Esophagus squamous epithelium (tissue), 5 donors: ENCODE results near the gene GADD45GIP1. TPM values are rescaled to one million over a fixed set of nuclear protein-coding genes. Genes with fewer than 3 reads are reported as not detected.
"Not testable (repeated sequence)": the region's sequence is repeated elsewhere in the genome, so short reads cannot be mapped to it uniquely, and the experiment has no call there.

ENCODE experiments used
- DNase-seq: peaks from one replicate; lab custom pipeline; 2025; lab: John Stamatoyannopoulos, UW
- H3K27ac ChIP-seq, 4 donors: fragments of 200-600 bp; sonication (generic); one replicate each; pipeline ENCODE4 v1.5.1; 2016 to 2019; ENCODE audit warnings: mild to moderate bottlenecking in 1 of 4
- H3K27me3 ChIP-seq, 4 donors: fragments of 200-600 bp; sonication (generic); 1 replicate in 3 of 4; 2 replicates in 1 of 4; pipeline versions ENCODE4 v1.5.1 to v1.6.0; 2017 to 2021; ENCODE audit warnings: antibody characterized with exemption in 1 of 4
- H3K36me3 ChIP-seq, 3 donors: fragments of 200-600 bp; sonication (generic); one replicate each; pipeline ENCODE4 v1.5.1; 2016 to 2019
- H3K4me1 ChIP-seq, 3 donors: fragments of 200-600 bp; sonication (generic); one replicate each; pipeline ENCODE4 v1.5.1; 2017 to 2019
- H3K4me3 ChIP-seq, 4 donors: fragments of 200-600 bp; sonication (generic); 1 replicate in 3 of 4; 2 replicates in 1 of 4; pipeline ENCODE4 v1.5.1; 2016 to 2019; ENCODE audit warnings: mild to moderate bottlenecking in 2 of 4, moderate library complexity in 1 of 4
- H3K9me3 ChIP-seq, 3 donors: fragments of 200-600 bp; sonication (generic); one replicate each; pipeline ENCODE4 v1.5.1; 2016 to 2019
- POLR2A ChIP-seq, 4 donors: fragments of 450-650 bp; IDR thresholded peaks; one replicate each; pipeline ENCODE4 v1.6.1; 2017; ENCODE audit warnings: antibody characterized with exemption in 4 of 4, mild to moderate bottlenecking in 4 of 4, moderate library complexity in 3 of 4
- WGBS, 2 donors: methylation state at CpG; one replicate each; pipeline ENCODE4 v1.1.5; 2018; 5-methylcytosine and 5-hydroxymethylcytosine counted together
- intact Hi-C: fragments of 100-400 bp; cut with DNase I; formaldehyde crosslinking; loops from one replicate; pipeline ENCODE4 v1.15.0; 2022
- total RNA-seq, 4 donors: library from RNA; depleted of rRNA; stranded (reverse); fragments of >200 nt; gene quantifications; one replicate each; pipeline ENCODE4 v1.1.0, GENCODE V29; 2016
- TF ChIP-seq, protein P1 (sequence below), 6 experiments: fragments of 450-650 bp in 4 of 6; fragments of 200-600 bp in 2 of 6; sonication (generic) in 2 of 6; IDR thresholded peaks; one replicate each; pipeline ENCODE4 v1.5.1; 2016 to 2019; ENCODE audit warnings: antibody characterized with exemption in 6 of 6, mild to moderate bottlenecking in 4 of 6, moderate library complexity in 4 of 6
- donor health status: DM: yes; HTN: yes; CAD: no.

The GADD45GIP1 gene
- total RNA-seq, 4 donors from 2014 or later, result 34.4 to 59.7 (median 44.9) TPM

DNA sequence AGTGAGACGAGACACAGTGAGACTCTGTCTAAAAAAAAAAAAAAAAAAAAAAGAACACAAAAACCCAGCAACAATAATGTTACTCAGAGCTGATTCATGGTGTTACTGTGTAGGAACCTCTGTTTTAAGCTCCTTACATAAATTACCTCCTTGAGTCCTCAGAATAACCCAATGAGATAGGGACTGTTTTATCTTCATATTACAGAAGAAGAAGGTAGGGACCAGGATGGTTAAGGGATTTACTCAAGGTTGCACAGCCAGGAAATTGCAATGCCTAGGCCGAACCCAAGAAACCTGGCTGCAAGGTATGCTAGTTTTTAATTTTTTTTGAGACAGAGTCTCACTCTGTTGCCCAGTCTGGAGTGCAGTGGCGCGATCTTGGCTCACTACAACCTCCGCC is 10.9 kb upstream of the GADD45GIP1 start:
- Histone ChIP-seq H3K9me3 (no peaks in the 10 kb centered on the region), H3K36me3 (no peaks in the 10 kb centered on the region), H3K27ac (no peak overlapping the region), H3K4me3 (no peak overlapping the region), H3K27me3 (no peaks in the 10 kb centered on the region), H3K4me1 (peaks cover 3 to 23% (median 4%) of the 10 kb centered on the region in 3 donors)
- 72 to 74% methylated on average over 5 of the region's 5 CpGs for WGBS, 2 donors
- no peak for DNase-seq
- intact Hi-C loops, result no loop called here
- no peak for TF ChIP-seq POLR2A (IDR thresholded peaks at IDR 0.05)
- TF ChIP-seq, protein P1, sequence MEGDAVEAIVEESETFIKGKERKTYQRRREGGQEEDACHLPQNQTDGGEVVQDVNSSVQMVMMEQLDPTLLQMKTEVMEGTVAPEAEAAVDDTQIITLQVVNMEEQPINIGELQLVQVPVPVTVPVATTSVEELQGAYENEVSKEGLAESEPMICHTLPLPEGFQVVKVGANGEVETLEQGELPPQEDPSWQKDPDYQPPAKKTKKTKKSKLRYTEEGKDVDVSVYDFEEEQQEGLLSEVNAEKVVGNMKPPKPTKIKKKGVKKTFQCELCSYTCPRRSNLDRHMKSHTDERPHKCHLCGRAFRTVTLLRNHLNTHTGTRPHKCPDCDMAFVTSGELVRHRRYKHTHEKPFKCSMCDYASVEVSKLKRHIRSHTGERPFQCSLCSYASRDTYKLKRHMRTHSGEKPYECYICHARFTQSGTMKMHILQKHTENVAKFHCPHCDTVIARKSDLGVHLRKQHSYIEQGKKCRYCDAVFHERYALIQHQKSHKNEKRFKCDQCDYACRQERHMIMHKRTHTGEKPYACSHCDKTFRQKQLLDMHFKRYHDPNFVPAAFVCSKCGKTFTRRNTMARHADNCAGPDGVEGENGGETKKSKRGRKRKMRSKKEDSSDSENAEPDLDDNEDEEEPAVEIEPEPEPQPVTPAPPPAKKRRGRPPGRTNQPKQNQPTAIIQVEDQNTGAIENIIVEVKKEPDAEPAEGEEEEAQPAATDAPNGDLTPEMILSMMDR (IDR thresholded peaks at IDR 0.05), result no peak

DNA sequence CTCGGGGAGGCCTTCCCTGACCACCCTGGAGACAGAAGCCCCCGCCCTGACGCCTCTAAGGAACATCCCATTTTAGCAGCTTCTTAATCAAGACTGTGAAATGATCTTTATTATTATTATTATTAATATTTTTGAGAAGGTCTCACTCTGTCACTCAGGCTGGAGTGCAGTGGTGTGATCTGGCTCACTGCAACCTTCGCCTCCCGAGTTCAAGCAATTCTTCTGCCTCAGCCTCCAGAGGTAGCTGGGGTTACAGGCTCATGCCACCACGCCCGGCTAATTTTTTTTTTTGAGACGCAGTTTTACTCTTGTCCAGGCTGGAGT is 8.8 kb upstream of the GADD45GIP1 start:
- Histone ChIP-seq H3K4me1 (peaks cover 3 to 23% (median 4%) of the 10 kb centered on the region in 3 donors), H3K36me3 (no peaks in the 10 kb centered on the region), H3K27me3 (no peaks in the 10 kb centered on the region), H3K27ac (peak overlapping the region in 3 of 4 donors; percentile 52 to 79 (median 77)), H3K4me3 (peak overlapping the region in 3 of 4 donors; percentile 45 to 64 (median 56)), H3K9me3 (no peaks in the 10 kb centered on the region)
- 40 to 44% methylated on average over 8 of the region's 8 CpGs for WGBS, 2 donors
- TF ChIP-seq, protein P1 (IDR thresholded peaks at IDR 0.05), result no peak
- no peak for TF ChIP-seq POLR2A (IDR thresholded peaks at IDR 0.05)
- no peak for DNase-seq
- intact Hi-C loops, result no loop called here

DNA sequence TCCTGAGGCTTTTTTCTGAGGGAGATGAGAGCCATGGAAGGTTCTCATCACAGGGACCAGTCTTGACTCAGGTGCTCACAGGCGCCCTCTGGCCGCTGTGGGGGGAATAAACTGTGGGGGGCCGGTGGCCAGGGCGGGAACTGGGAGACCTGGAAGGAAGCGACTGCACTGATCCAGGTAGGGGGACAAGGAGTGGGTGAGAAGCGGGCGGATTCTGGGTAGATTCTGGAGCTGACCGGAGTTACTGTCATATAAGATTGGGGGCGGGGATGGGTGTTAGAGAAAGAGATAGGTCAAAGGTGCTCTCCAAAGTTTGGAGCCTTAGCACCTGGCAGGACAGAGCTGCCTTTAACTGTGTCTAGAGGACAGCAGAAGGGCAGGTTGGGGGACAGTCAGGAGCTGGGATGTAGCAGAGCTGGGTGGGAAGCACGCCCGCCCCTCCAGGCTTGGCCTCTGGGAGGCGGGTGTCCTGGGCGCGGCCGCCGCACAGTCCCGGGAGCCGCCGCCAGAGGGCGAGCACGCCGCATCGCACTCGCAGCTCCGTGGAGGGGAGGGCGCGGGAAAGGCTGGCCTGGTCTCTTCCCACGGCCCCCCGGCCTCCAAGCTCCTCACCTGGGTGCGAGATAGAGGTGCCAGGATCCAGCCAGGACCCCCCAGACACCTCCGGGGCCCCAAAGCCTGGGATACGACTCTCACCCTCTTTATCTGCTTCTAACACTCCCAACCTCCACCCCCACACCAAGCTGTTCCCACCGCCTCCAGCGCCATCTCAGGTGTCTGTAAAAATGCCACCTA is 8.2 kb upstream of the GADD45GIP1 start:
- peak overlapping the region; percentile 52 to 79 (median 78) for H3K27ac ChIP-seq
- 0 to 2% methylated on average over 20 to 30 of the region's 34 CpGs for WGBS, 2 donors
- H3K27me3 ChIP-seq, result no peaks in the 10 kb centered on the region
- TF ChIP-seq POLR2A (IDR thresholded peaks at IDR 0.05), result no peak
- TF ChIP-seq, protein P1 (IDR thresholded peaks at IDR 0.05), result peak; percentile 88 to 96 (median 94)
- intact Hi-C loops, result no loop called here
- peaks cover 3 to 23% (median 4%) of the 10 kb centered on the region in 3 donors for H3K4me1 ChIP-seq
- no peak for DNase-seq
- H3K4me3 ChIP-seq, result peak overlapping the region; percentile 17 to 64 (median 50)
- H3K36me3 ChIP-seq, result no peaks in the 10 kb centered on the region
- no peaks in the 10 kb centered on the region for H3K9me3 ChIP-seq

DNA sequence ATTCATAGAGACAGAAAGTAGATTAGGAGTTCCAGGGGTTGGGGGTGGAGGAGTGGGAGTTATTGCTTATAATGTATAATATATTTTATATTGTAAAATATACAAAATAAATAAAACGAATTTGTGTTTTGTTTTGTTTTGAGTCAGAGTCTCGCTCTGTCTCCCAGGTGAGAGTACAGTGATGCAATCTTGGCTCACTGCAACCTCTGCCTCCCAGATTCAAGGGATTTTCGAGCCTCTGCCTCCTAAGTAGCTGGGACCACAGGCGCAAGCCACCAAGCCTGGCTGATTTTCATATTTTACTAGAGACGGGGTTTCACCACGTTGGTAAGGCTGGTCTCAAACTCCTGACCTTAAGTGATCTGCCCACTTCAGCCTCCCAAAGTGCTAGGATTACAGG is 2.5 kb upstream of the GADD45GIP1 start:
- Histone ChIP-seq H3K4me3 (no peak overlapping the region), H3K36me3 (peaks cover 0 to 2% (median 0%) of the 10 kb centered on the region in 3 donors), H3K27ac (no peak overlapping the region), H3K27me3 (no peaks in the 10 kb centered on the region), H3K4me1 (peaks cover 19 to 30% (median 19%) of the 10 kb centered on the region in 3 donors), H3K9me3 (no peaks in the 10 kb centered on the region)
- DNase-seq, result no peak
- no peak for TF ChIP-seq POLR2A (IDR thresholded peaks at IDR 0.05)
- TF ChIP-seq, protein P1 (IDR thresholded peaks at IDR 0.05), result no peak
- WGBS, 2 donors, result 54 to 68% methylated on average over 6 of the region's 6 CpGs
- intact Hi-C loops, result no loop called here

DNA sequence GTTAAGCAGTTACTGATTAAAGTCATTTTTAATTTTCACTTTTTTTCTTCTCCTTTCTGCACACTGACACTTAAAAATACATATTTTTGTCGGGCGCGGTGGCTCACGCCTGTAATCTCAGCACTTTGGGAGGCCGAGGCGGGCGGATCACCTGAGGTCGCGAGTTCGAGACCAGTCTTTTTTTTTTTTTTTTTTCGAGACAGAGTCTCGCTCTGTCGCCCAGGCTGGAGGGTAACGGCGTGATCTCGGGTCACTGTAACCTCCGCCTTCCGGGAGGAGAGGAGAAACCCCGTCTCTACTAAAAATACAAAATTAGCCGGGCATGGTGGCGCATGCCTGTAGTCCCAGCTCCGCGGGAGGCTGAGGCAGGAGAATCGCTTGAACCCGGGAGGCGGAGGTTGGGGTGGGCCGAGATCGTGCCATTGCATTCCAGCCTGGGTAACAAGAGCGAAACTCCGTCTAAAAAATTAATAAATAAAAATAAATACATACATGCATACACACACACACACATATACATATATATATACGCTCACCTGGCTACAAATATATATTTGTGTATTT is 448 bp upstream of the GADD45GIP1 start:
- H3K27me3 ChIP-seq, DNase-seq, intact Hi-C loops, H3K9me3 ChIP-seq: not testable (repeated sequence)
- WGBS, 2 donors, result 34 to 41% methylated on average over 19 to 22 of the region's 31 CpGs
- H3K4me1 ChIP-seq, result peaks cover 36 to 50% (median 39%) of the 10 kb centered on the region in 3 donors
- H3K4me3 ChIP-seq, result peak overlapping the region; percentile 65 to 95 (median 86)
- peaks cover 0 to 22% (median 14%) of the 10 kb centered on the region in 3 donors for H3K36me3 ChIP-seq
- peak overlapping the region; percentile 88 to 97 (median 92) for H3K27ac ChIP-seq
